Muscle of leg (tissue), 11 donors: Measurements from ENCODE around the gene STK10. TPM values are rescaled to one million over a fixed set of nuclear protein-coding genes. Genes with fewer than 3 reads are reported as not detected.

Source experiments
- DNase-seq: peaks from one replicate; pipeline ENCODE4 v3.0.0; 2013
- H3K27ac ChIP-seq: one replicate; pipeline ENCODE4 v1.5.1; 2013; ENCODE audit warnings: mild to moderate bottlenecking, low read length, control low read depth
- H3K27me3 ChIP-seq: one replicate; pipeline ENCODE4 v1.6.1; 2013; ENCODE audit warnings: low read length; ENCODE audit not compliant: control insufficient read depth, insufficient read depth
- H3K36me3 ChIP-seq: one replicate; pipeline ENCODE4 v1.6.1; 2013; ENCODE audit warnings: low read length; ENCODE audit not compliant: control insufficient read depth, insufficient read depth
- H3K4me1 ChIP-seq: one replicate; pipeline ENCODE4 v1.6.1; 2013; ENCODE audit warnings: low read length; ENCODE audit not compliant: control insufficient read depth, insufficient read depth
- H3K4me3 ChIP-seq: one replicate; pipeline ENCODE4 v1.5.1; 2013; ENCODE audit warnings: low read length, control low read depth
- H3K9me3 ChIP-seq: replicated peaks from 2 replicates; pipeline ENCODE4 v1.6.1; 2013; ENCODE audit warnings: low read depth, low read length; ENCODE audit not compliant: control insufficient read depth
- WGBS: methylation state at CpG from one replicate; pipeline ENCODE4 v1.1.5; 2013; ENCODE audit warnings: missing lambda C conversion rate; ENCODE audit not compliant: insufficient coverage; 5-methylcytosine and 5-hydroxymethylcytosine counted together
- polyA plus RNA-seq, 8 donors: library from polyadenylated mRNA; unstranded; fragments of 120-200 nt; gene quantifications; one replicate each; pipeline versions ENCODE4 v1.2.1 to v1.2.3, GENCODE V29; 2013; ENCODE audit warnings: inconsistent platforms in 1 of 8, low replicate concordance in 1 of 8; ENCODE audit not compliant: insufficient read length in 8 of 8, insufficient read depth in 1 of 8
- total RNA-seq: library from RNA; stranded (reverse); fragments of 120-200 nt; gene quantifications from one replicate; pipeline ENCODE4 v1.2.4, GENCODE V29; 2013

STK10 gene
- total and polyA plus RNA-seq, 9 donors, result 12.5 to 21.9 (median 18.8) TPM

DNA sequence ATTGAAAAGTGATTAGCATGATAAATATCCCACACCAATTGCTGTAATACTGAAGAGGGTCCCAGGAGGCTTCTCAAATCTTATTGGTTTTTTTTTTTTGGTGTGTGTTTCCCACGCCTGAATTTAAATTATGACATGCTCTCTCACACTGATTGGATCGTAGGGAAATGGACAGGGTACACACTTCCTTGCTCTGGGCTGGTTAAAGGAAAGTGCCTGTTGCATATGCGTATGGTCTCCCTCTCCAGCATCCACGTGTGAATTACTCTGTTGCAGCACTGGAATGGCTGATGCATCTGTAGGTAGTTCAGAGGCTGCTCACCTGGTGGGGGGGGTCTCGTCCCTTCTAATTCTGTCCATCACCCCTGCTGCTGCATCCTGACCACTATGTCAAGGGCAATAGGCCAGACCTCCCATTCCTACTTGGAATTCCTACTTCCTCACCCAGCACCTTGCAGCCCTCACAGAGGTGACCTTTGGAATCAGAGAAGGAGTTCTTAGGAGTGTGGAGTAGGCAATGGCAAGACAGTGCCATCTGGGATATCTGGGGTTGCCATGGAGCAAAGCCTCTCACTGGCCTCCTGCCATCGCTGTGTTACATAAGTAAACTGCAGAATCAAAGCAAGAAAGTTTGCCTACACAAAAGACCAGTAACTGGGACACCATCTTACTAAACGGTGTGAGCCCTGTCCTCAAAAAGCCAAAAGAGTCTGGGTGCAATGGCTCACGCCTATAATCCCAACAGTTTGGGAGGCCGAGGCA lies 110.2 kb downstream of the STK10 start:
- H3K4me1 ChIP-seq, result peaks cover 13% of the 10 kb centered on the region
- H3K27ac ChIP-seq, result no peak overlapping the region
- H3K36me3 ChIP-seq, result peaks cover 29% of the 10 kb centered on the region
- WGBS, result 80% methylated on average over 5 of the region's 9 CpGs
- H3K9me3 ChIP-seq, result peaks cover 3% of the 10 kb centered on the region
- DNase-seq, result no peak
- H3K4me3 ChIP-seq, result no peak overlapping the region
- no peaks in the 10 kb centered on the region for H3K27me3 ChIP-seq

DNA sequence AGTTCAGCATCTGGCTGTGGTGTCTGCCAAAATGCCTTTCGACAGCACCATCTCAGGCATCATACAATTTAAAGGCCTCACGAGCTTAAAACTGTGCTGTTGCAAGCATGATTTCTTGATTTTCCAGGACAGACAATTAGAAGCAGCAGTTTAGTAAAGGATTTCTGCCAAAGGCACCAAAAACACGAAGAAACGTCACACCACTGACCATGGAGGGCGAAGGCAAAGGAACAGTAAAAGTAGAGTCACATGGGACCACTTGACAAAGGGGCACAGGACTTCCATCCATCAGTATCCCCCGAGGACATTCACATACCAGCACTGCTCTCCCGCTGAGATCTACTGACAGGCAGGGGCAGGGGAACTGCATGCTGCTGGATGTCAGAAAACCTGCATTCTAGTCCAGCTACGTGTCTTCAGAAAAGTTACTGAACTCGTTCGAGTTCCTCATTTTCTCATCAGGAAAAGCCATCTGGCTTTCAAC lies 111.2 kb downstream of the STK10 start:
- Histone ChIP-seq H3K4me1 (peaks cover 13% of the 10 kb centered on the region), H3K36me3 (peaks cover 22% of the 10 kb centered on the region), H3K27ac (peak overlapping the region; percentile 42), H3K4me3 (no peak overlapping the region), H3K9me3 (peaks cover 3% of the 10 kb centered on the region), H3K27me3 (no peaks in the 10 kb centered on the region)
- 30% methylated on average over 2 of the region's 10 CpGs for WGBS
- peak; percentile 32 for DNase-seq

GRCh38 chr5:172075656-172076055 lies 112.4 kb downstream of the STK10 start:
- WGBS, result 80% methylated on average over 1 of the region's 4 CpGs
- Histone ChIP-seq H3K9me3 (peaks cover 3% of the 10 kb centered on the region), H3K4me1 (peaks cover 13% of the 10 kb centered on the region), H3K27ac (no peak overlapping the region), H3K27me3 (no peaks in the 10 kb centered on the region), H3K4me3 (no peak overlapping the region), H3K36me3 (peaks cover 16% of the 10 kb centered on the region)
- no peak for DNase-seq

GRCh38 chr5:172074896-172075295 lies 113.1 kb downstream of the STK10 start:
- peaks cover 11% of the 10 kb centered on the region for H3K36me3 ChIP-seq
- WGBS, result 94% methylated on average over 3 of the region's 3 CpGs
- no peak overlapping the region for H3K4me3 ChIP-seq

DNA sequence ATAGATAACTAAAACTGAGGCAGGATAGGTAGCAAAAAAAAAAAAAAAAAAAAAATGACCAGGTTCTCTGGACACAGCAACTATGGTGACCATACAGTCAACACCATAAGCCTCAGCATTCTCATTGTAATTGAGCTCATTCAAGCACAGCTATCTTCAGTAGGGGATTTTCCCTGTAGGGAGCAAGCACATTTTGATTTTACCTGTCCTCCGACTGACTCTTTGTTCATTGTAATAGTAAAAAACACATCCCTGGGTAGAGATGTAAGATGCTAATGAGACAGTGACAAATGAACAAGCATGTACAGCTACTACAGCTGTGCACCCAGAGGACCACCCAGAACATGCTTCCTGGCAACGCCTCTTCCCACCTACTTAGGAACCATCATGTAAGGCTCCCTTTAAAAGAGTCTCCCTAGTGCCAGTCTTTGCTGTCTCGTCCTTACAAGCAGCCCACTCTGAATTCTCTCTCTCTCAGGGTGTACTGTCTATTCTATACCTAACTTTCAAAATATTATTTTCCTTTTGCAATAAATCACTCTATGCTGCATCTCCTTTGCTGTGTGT lies 116.6 kb downstream of the STK10 start:
- H3K27me3 ChIP-seq, result no peaks in the 10 kb centered on the region
- peaks cover under 1% of the 10 kb centered on the region for H3K4me1 ChIP-seq
- WGBS, result 68% methylated on average over 2 of the region's 3 CpGs
- peaks cover 3% of the 10 kb centered on the region for H3K9me3 ChIP-seq
- no peak overlapping the region for H3K4me3 ChIP-seq
- H3K27ac ChIP-seq, result no peak overlapping the region
- peaks cover 6% of the 10 kb centered on the region for H3K36me3 ChIP-seq
- DNase-seq, result no peak

More at GRCh38 chr5:172074896-172075295, 113.1 kb downstream of the STK10 start:
- Histone ChIP-seq H3K9me3 (peaks cover 3% of the 10 kb centered on the region), H3K27me3 (no peaks in the 10 kb centered on the region), H3K4me1 (peaks cover 13% of the 10 kb centered on the region), H3K27ac (no peak overlapping the region)
- DNase-seq, result no peak

DNA sequence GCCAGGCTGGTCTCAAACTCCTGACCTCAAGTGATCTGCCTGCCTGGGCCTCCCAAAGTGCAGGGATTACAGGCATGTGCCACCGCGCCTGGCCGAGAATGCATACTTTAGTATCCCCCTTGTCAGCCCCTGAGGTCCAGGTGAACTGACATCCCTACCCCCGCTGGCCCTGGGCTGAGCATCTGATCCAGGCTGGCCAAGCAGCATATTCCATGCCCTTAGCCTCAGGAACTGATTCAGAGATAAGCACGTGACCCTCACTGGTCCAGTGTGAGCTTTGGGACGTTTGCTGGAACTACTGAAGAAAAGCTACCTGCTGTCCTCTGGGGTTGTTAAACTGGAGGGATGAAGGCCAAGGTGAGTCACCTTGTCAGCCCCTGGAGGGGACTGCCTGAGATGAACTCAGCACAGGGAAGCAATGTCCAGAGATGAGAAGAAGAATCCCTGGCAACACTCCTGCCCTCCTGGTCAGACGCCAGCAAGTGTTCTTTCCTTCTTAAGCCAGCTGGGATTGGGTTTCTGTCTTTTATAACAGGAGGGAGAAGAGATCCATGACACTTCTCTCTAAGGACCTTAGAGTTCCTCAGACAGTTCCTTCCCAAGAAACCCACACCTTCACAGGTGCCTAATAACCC lies 122.5 kb downstream of the STK10 start:
- no peak overlapping the region for H3K4me3 ChIP-seq
- H3K36me3 ChIP-seq, result peaks cover 16% of the 10 kb centered on the region
- no peaks in the 10 kb centered on the region for H3K27me3 ChIP-seq
- no peak overlapping the region for H3K27ac ChIP-seq
- no peaks in the 10 kb centered on the region for H3K9me3 ChIP-seq
- WGBS, result 86% methylated on average over 6 of the region's 7 CpGs
- H3K4me1 ChIP-seq, result peaks cover 10% of the 10 kb centered on the region
- DNase-seq, result peak; percentile 25

GRCh38 chr5:172064766-172065165 lies 123.3 kb downstream of the STK10 start:
- 93% methylated on average over 9 of the region's 9 CpGs for WGBS
- no peak overlapping the region for H3K4me3 ChIP-seq
- DNase-seq, result no peak
- no peaks in the 10 kb centered on the region for H3K27me3 ChIP-seq
- H3K27ac ChIP-seq, result no peak overlapping the region
- H3K4me1 ChIP-seq, result peaks cover 10% of the 10 kb centered on the region
- H3K9me3 ChIP-seq, result no peaks in the 10 kb centered on the region
- H3K36me3 ChIP-seq, result peaks cover 24% of the 10 kb centered on the region

- peaks cover 28% of the 10 kb centered on the region for H3K36me3 ChIP-seq
- 82% methylated on average over 5 of the region's 5 CpGs for WGBS
- no peak for DNase-seq
- peaks cover 10% of the 10 kb centered on the region for H3K4me1 ChIP-seq
- no peaks in the 10 kb centered on the region for H3K9me3 ChIP-seq
- H3K27me3 ChIP-seq, result no peaks in the 10 kb centered on the region
- no peak overlapping the region for H3K4me3 ChIP-seq
- H3K27ac ChIP-seq, result no peak overlapping the region
Measured at GRCh38 chr5:172064358-172064757, 123.7 kb downstream of the STK10 start.

DNA sequence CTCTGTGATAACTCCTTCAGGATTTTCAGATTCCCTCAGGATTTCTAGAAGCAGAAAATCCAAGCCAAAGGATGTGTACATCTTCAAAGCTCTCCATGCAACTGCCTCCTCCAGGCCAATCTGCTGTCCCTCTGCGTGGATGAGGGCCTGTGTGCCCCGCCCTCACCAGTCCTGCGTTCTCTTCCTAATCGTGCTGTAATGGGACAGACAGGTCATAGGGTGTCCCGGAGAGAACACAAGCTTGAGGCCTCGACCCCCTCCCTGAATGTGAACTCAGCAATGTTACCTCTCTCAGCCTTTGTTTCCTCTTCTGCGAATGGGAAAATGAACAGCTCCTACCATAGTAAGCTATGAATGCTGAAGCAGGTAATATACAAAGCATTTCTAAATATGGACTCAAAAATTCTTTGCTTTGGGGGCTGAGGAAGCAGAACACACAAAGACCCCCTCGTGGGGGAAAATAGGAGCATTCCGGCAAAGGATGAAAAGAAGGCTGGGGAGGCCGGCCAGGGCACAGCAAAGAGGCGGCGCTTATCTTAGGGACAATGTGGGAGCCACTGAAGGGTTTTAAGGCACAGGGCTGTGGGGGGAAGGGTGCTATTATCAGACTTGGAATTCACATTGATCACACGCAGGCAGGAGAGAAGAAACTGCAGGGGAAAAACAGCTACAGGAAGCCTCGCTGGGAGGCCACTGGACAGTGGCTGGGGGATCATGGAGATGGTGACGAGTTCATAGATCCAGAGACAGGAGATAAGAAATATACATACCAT lies 124.4 kb downstream of the STK10 start:
- peaks cover 28% of the 10 kb centered on the region for H3K36me3 ChIP-seq
- 71% methylated on average over 13 of the region's 15 CpGs for WGBS
- no peaks in the 10 kb centered on the region for H3K27me3 ChIP-seq
- DNase-seq, result no peak
- H3K9me3 ChIP-seq, result no peaks in the 10 kb centered on the region
- peaks cover 10% of the 10 kb centered on the region for H3K4me1 ChIP-seq
- H3K27ac ChIP-seq, result no peak overlapping the region
- no peak overlapping the region for H3K4me3 ChIP-seq
